Spleen (tissue), 11 donors: ENCODE data around the gene GLP2R. TPM values are rescaled to one million over a fixed set of nuclear protein-coding genes. Genes with fewer than 3 reads are reported as not detected.

Experiments
- DNase-seq: peaks from one replicate; pipeline ENCODE4 v3.0.0-alpha.2; 2020
- H3K27ac ChIP-seq, 8 donors: fragments of 200-600 bp; sonication (generic) in 7 of 8; 1 replicate in 4 of 8; 2 replicates in 4 of 8; pipeline versions ENCODE4 v1.5.0 to v1.8.0; 2016 to 2021; ENCODE audit warnings: inconsistent platforms in 4 of 8, mild to moderate bottlenecking in 4 of 8, moderate library complexity in 1 of 8
- H3K27me3 ChIP-seq, 7 donors: fragments of 200-600 bp; sonication (generic) in 6 of 7; replicated peaks in 1 of 7; 1 replicate in 4 of 7; 2 replicates in 3 of 7; pipeline versions ENCODE4 v1.5.0 to v1.8.0; 2016 to 2021; ENCODE audit warnings: inconsistent platforms in 3 of 7, mild to moderate bottlenecking in 1 of 7
- H3K36me3 ChIP-seq, 6 donors: fragments of 200-600 bp; sonication (generic) in 5 of 6; 1 replicate in 4 of 6; 2 replicates in 2 of 6; pipeline versions ENCODE4 v1.5.0 to v1.8.0; 2016 to 2021; ENCODE audit warnings: inconsistent platforms in 2 of 6
- H3K4me1 ChIP-seq, 6 donors: fragments of 200-600 bp; sonication (generic) in 5 of 6; 1 replicate in 3 of 6; 2 replicates in 3 of 6; pipeline versions ENCODE4 v1.5.0 to v1.8.0; 2016 to 2021; ENCODE audit warnings: inconsistent platforms in 3 of 6
- H3K4me3 ChIP-seq, 8 donors: fragments of 200-600 bp; sonication (generic) in 7 of 8; 1 replicate in 4 of 8; 2 replicates in 4 of 8; pipeline versions ENCODE4 v1.5.0 to v1.8.0; 2016 to 2021; ENCODE audit warnings: inconsistent platforms in 4 of 8, mild to moderate bottlenecking in 4 of 8, moderate library complexity in 2 of 8
- H3K9me3 ChIP-seq, 8 donors: fragments of 200-600 bp; sonication (generic) in 7 of 8; 1 replicate in 4 of 8; 2 replicates in 4 of 8; pipeline versions ENCODE4 v1.5.0 to v1.8.0; 2016 to 2021; ENCODE audit warnings: inconsistent platforms in 4 of 8
- CTCF ChIP-seq, 11 experiments: fragments of 200-600 bp in 7 of 11; fragments of 450-650 bp in 4 of 11; sonication (generic) in 4 of 11; IDR thresholded peaks in 8 of 11; conservative IDR thresholded peaks in 3 of 11; 1 replicate in 7 of 11; 2 replicates in 4 of 11; pipeline versions ENCODE4 v1.4.0 to v1.8.0; 2016 to 2021; ENCODE audit warnings: antibody characterized with exemption in 11 of 11, inconsistent platforms in 4 of 11, mild to moderate bottlenecking in 1 of 11
- POLR2A ChIP-seq, 3 donors: fragments of 450-650 bp; IDR thresholded peaks; one replicate each; pipeline ENCODE4 v1.5.1; 2017; ENCODE audit warnings: antibody characterized with exemption in 3 of 3, mild to moderate bottlenecking in 1 of 3
- POLR2AphosphoS5 ChIP-seq, 3 donors: sonication (generic); formaldehyde crosslinking; IDR thresholded peaks; one replicate each; pipeline ENCODE4 v1.5.1; 2017; ENCODE audit warnings: antibody characterized with exemption in 3 of 3
- WGBS, 5 donors: extraction: QIAGEN DNeasy Blood & Tissue Kit in 3 of 5; methylation state at CpG; one replicate each; pipeline versions ENCODE4 v1.1.5 to v1.1.7; 2013 to 2018; 5-methylcytosine and 5-hydroxymethylcytosine counted together
- intact Hi-C: fragments of 100-400 bp; cut with DNase I; formaldehyde crosslinking; loops from one replicate; pipeline ENCODE4 v1.15.0; 2023; ENCODE audit warnings: low total_unique reads
- polyA plus RNA-seq, 3 donors: library from polyadenylated mRNA; stranded (reverse); fragments of 200-250 nt; gene quantifications; one replicate each; pipeline ENCODE4 v1.2.1, GENCODE V29; 2013
- total RNA-seq, 7 donors: library from RNA; depleted of rRNA in 3 of 7; stranded (reverse); fragments of >200 nt in 3 of 7; fragmentation: NEBNext Ultra II Directional in 4 of 7; extraction: Animal tissue kit (Norgen Biotek cat#: 25700) in 4 of 7; gene quantifications; one replicate each; pipeline versions ENCODE4 v1.1.0 to v1.2.1, GENCODE V29; 2016 to 2021
- donor health status: healthy with polysubstance abuse.
- donor health status: DM: no; HTN: no; CAD: no; lungs with moderate emphysema.
- donor health status: DM: no; HTN: no; CAD: no.
- donor health status: Bipolar disorder and iron deficiency.
- donor health status: healthy.
- donor health status: DM: no; HTN: no; CAD: no.
- donor health status: DM: yes; HTN: yes; CAD: no.

GLP2R gene
- total and polyA plus RNA-seq, 10 donors: 0.07 to 0.63 (median 0.15) TPM; not detected in 4

- Histone ChIP-seq H3K27me3 (peaks cover 0 to 47% (median 0%) of the 10 kb centered on the region in 7 donors), H3K4me3 (no peak overlapping the region), H3K9me3 (no peaks in the 10 kb centered on the region), H3K4me1 (peaks cover 0 to 12% (median 3%) of the 10 kb centered on the region in 6 donors), H3K36me3 (no peaks in the 10 kb centered on the region), H3K27ac (no peak overlapping the region)
- 82 to 88% (median 83%) methylated on average over 12 to 13 of the region's 13 CpGs for WGBS, 5 donors
- TF ChIP-seq POLR2AphosphoS5 (IDR thresholded peaks at IDR 0.05): no peak
- no peak for TF ChIP-seq POLR2A (IDR thresholded peaks at IDR 0.05)
- no peak for TF ChIP-seq CTCF (IDR thresholded peaks at IDR 0.05 in 8 of 11, conservative IDR thresholded peaks at IDR 0.05 in 3 of 11)
- intact Hi-C loops: no loop called here
- DNase-seq: peak; percentile 14
Measured at GRCh38 chr17:9897372-9897968, 71.7 kb downstream of the GLP2R start.

GRCh38 chr17:9898812-9899211 lies 73.1 kb downstream of the GLP2R start:
- no peaks in the 10 kb centered on the region for H3K9me3 ChIP-seq
- H3K36me3 ChIP-seq: no peaks in the 10 kb centered on the region
- no peak for DNase-seq
- WGBS, 5 donors: 90 to 98% (median 95%) methylated on average over 8 of the region's 8 CpGs
- H3K27ac ChIP-seq: no peak overlapping the region
- TF ChIP-seq POLR2A (IDR thresholded peaks at IDR 0.05) (no peak), POLR2AphosphoS5 (IDR thresholded peaks at IDR 0.05) (no peak), CTCF (IDR thresholded peaks at IDR 0.05 in 8 of 11, conservative IDR thresholded peaks at IDR 0.05 in 3 of 11) (no peak)
- peaks cover 0 to 12% (median 3%) of the 10 kb centered on the region in 6 donors for H3K4me1 ChIP-seq
- peaks cover 0 to 53% (median 0%) of the 10 kb centered on the region in 7 donors for H3K27me3 ChIP-seq
- H3K4me3 ChIP-seq: no peak overlapping the region
- intact Hi-C loops: no loop called here

GRCh38 chr17:9899280-9900043 lies 73.7 kb downstream of the GLP2R start:
- DNase-seq: no peak
- intact Hi-C loops: no loop called here
- Histone ChIP-seq H3K36me3 (no peaks in the 10 kb centered on the region), H3K4me3 (no peak overlapping the region), H3K27ac (no peak overlapping the region), H3K4me1 (peaks cover 0 to 12% (median 3%) of the 10 kb centered on the region in 6 donors), H3K27me3 (peaks cover 0 to 50% (median 0%) of the 10 kb centered on the region in 7 donors), H3K9me3 (no peaks in the 10 kb centered on the region)
- WGBS, 5 donors: 70 to 79% (median 72%) methylated on average over 15 to 21 of the region's 21 CpGs
- no peak for TF ChIP-seq CTCF (IDR thresholded peaks at IDR 0.05 in 8 of 11, conservative IDR thresholded peaks at IDR 0.05 in 3 of 11)
- no peak for TF ChIP-seq POLR2A (IDR thresholded peaks at IDR 0.05)
- TF ChIP-seq POLR2AphosphoS5 (IDR thresholded peaks at IDR 0.05): no peak

GRCh38 chr17:9900044-9900594 lies 74.4 kb downstream of the GLP2R start:
- Histone ChIP-seq H3K4me1 (peaks cover 0 to 12% (median 3%) of the 10 kb centered on the region in 6 donors), H3K36me3 (no peaks in the 10 kb centered on the region), H3K4me3 (no peak overlapping the region), H3K9me3 (no peaks in the 10 kb centered on the region), H3K27ac (no peak overlapping the region), H3K27me3 (peaks cover 0 to 50% (median 0%) of the 10 kb centered on the region in 7 donors)
- peak; percentile 54 for DNase-seq
- 14 to 39% (median 34%) methylated on average over 8 of the region's 8 CpGs for WGBS, 5 donors
- TF ChIP-seq POLR2AphosphoS5 (IDR thresholded peaks at IDR 0.05): no peak
- TF ChIP-seq POLR2A (IDR thresholded peaks at IDR 0.05): no peak
- no peak for TF ChIP-seq CTCF (IDR thresholded peaks at IDR 0.05 in 8 of 11, conservative IDR thresholded peaks at IDR 0.05 in 3 of 11)
- intact Hi-C loops: no loop called here
